ENCODE measurements around the gene HDAC11.

DNA sequence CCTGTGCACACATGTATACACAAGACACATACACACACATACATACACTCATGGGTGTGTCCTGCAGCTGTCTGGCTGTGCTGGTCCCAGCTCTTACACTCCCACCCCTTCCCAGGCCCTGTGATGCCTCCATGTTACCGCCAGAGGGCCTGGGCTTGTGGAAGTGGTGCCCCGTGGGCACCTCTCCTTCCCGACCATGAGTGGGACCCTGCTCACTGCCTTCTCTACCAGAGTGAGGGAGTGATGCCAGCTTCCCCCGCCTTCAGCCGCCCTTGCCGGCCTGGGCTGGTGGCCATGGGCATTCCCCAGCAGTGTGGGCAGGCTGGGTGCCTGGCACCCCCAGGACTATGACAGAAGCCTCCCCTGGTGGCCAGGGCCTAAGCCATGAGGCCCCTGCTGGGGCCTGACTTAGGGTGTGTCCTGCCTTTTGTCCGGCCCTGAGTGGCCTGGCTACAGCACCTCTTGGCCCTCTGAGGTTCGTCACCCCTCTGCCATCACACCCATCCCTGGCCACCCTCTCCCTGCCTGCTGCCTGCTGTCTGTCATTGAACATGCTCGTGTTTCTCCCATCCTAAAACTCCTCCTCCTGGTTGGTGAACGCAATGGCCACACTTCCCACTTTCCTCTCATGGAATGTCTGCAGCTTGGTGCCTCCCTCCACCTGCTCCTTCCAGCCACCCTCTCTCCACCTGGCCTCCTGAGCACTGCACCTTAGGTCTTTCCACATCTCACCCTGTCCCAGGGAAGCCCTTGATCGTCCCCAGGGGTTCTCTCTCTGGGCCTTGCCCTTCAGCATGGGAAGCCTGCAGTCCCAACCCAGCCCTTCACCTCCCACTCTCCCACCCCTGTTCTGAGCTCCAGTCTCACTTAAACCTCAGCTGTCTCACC, 14.6 kb downstream of the HDAC11 start:
- TF ChIP-seq, protein P1, sequence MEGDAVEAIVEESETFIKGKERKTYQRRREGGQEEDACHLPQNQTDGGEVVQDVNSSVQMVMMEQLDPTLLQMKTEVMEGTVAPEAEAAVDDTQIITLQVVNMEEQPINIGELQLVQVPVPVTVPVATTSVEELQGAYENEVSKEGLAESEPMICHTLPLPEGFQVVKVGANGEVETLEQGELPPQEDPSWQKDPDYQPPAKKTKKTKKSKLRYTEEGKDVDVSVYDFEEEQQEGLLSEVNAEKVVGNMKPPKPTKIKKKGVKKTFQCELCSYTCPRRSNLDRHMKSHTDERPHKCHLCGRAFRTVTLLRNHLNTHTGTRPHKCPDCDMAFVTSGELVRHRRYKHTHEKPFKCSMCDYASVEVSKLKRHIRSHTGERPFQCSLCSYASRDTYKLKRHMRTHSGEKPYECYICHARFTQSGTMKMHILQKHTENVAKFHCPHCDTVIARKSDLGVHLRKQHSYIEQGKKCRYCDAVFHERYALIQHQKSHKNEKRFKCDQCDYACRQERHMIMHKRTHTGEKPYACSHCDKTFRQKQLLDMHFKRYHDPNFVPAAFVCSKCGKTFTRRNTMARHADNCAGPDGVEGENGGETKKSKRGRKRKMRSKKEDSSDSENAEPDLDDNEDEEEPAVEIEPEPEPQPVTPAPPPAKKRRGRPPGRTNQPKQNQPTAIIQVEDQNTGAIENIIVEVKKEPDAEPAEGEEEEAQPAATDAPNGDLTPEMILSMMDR (IDR thresholded peaks at IDR 0.05) = peak; percentile 17 to 52 (median 36)
- no peak for TF ChIP-seq POLR2A (IDR thresholded peaks at IDR 0.05)

Measured in heart left ventricle (tissue), 13 donors.